IMR-90 (cell line): ENCODE results near the gene PTPRG. TPM values are rescaled to one million over a fixed set of nuclear protein-coding genes. Genes with fewer than 3 reads are reported as not detected.

Experiments
- ATAC-seq: fragments of 200-7000 bp; cut with Tn5 transposase; 2 replicates; pipeline ENCODE4 v1.9.1; 2020; ENCODE audit warnings: low read depth, mild to moderate bottlenecking, moderate library complexity
- BruUV-seq: library from RNA; stranded (reverse); fragments of 400-500 nt; replicated peaks from 2 replicates; lab custom pipeline; 2021; lab: Mats Ljungman, UMichigan
- CTCF ChIA-PET: fragments of 300-600 bp; formaldehyde crosslinking; extraction: SDS; loops from one replicate; lab custom pipeline; 2021; ENCODE audit warnings: antibody characterized with exemption; lab: Yijun Ruan, JAX
- POLR2A ChIA-PET: fragments of 300-600 bp; sonication (Branson Sonifier 250); formaldehyde crosslinking; loops from one replicate; lab custom pipeline; 2022; ENCODE audit warnings: antibody characterized with exemption; ENCODE audit not compliant: unreplicated experiment; lab: Charles Lee
- DNase-seq: peaks from one replicate; pipeline ENCODE4 v3.0.0; 2013
- H2AFZ ChIP-seq: replicated peaks from 2 replicates; pipeline ENCODE3; 2013; ENCODE audit warnings: low read length, mild to moderate bottlenecking; ENCODE audit not compliant: poor library complexity
- H2AK5ac ChIP-seq: 2 replicates; pipeline ENCODE4 v1.6.1; 2013; ENCODE audit warnings: low read depth, low read length, inconsistent platforms
- H2AK9ac ChIP-seq: replicated peaks from 2 replicates; pipeline ENCODE3; 2013; ENCODE audit warnings: mild to moderate bottlenecking, low read depth, low read length, moderate library complexity; ENCODE audit not compliant: poor library complexity
- H2BK120ac ChIP-seq: 2 replicates; pipeline ENCODE4 v1.6.1; 2013; ENCODE audit warnings: low read depth, low read length, inconsistent platforms
- H2BK15ac ChIP-seq: 3 replicates; pipeline ENCODE4 v1.6.1; 2013; ENCODE audit warnings: low read depth, low read length, inconsistent platforms
- H2BK20ac ChIP-seq: 2 replicates; pipeline ENCODE4 v1.6.1; 2013; ENCODE audit warnings: low read depth, mild to moderate bottlenecking, inconsistent platforms, low read length, moderate library complexity
- H2BK5ac ChIP-seq: 2 replicates; pipeline ENCODE4 v1.6.1; 2013; ENCODE audit warnings: mild to moderate bottlenecking, low read depth, low read length, inconsistent platforms; ENCODE audit not compliant: poor library complexity, severe bottlenecking
- H3K14ac ChIP-seq: replicated peaks from 2 replicates; pipeline ENCODE4 v1.6.1; 2013; ENCODE audit warnings: low read depth, low read length, inconsistent platforms
- H3K18ac ChIP-seq: 2 replicates; pipeline ENCODE4 v1.6.1; 2013; ENCODE audit warnings: low read depth, low read length, control low read depth
- H3K23ac ChIP-seq: 2 replicates; pipeline ENCODE4 v1.6.1; 2013; ENCODE audit warnings: low read depth, low read length, inconsistent platforms
- H3K27ac ChIP-seq: 2 replicates; pipeline ENCODE4 v1.5.1; 2013; ENCODE audit warnings: mild to moderate bottlenecking, control low read depth, low read length; ENCODE audit not compliant: insufficient read depth
- H3K27me3 ChIP-seq: 2 replicates; pipeline ENCODE4 v1.6.1; 2013; ENCODE audit warnings: low read length; ENCODE audit not compliant: control insufficient read depth, insufficient read depth
- H3K36me3 ChIP-seq: 2 replicates; pipeline ENCODE4 v1.6.1; 2013; ENCODE audit warnings: low read length, mixed read lengths; ENCODE audit not compliant: control insufficient read depth, insufficient read depth
- H3K4ac ChIP-seq: 2 replicates; pipeline ENCODE4 v1.6.1; 2013; ENCODE audit warnings: low read depth, low read length, inconsistent platforms
- H3K4me1 ChIP-seq: 2 replicates; pipeline ENCODE4 v1.6.1; 2013; ENCODE audit warnings: low read length, mixed read lengths; ENCODE audit not compliant: control insufficient read depth, insufficient read depth
- H3K4me2 ChIP-seq: 2 replicates; pipeline ENCODE4 v1.6.1; 2013; ENCODE audit warnings: low read depth, mild to moderate bottlenecking, control low read depth, low read length, moderate library complexity
- H3K4me3 ChIP-seq: 2 replicates; pipeline ENCODE4 v1.5.1; 2013; ENCODE audit warnings: low read depth, mild to moderate bottlenecking, control low read depth, low read length, moderate library complexity; ENCODE audit not compliant: insufficient read depth
- H3K56ac ChIP-seq: 2 replicates; pipeline ENCODE4 v1.6.1; 2013; ENCODE audit warnings: low read length, inconsistent platforms; ENCODE audit not compliant: insufficient read depth; ENCODE audit errors: extremely low read depth
- H3K79me1 ChIP-seq, 2 experiments: 2 replicates each; pipeline ENCODE4 v1.6.1; 2013; ENCODE audit warnings: low read length in 2 of 2, inconsistent platforms in 1 of 2, low read depth in 1 of 2
- H3K9ac ChIP-seq: 2 replicates; pipeline ENCODE4 v1.6.1; 2013; ENCODE audit warnings: low read depth, low read length, control low read depth
- H3K9me1 ChIP-seq: 2 replicates; pipeline ENCODE4 v1.6.1; 2013; ENCODE audit warnings: low read length, inconsistent platforms; ENCODE audit not compliant: insufficient read depth
- H3K9me3 ChIP-seq: 2 replicates; pipeline ENCODE4 v1.6.1; 2013; ENCODE audit warnings: low read length; ENCODE audit not compliant: control insufficient read depth, insufficient read depth
- H4K20me1 ChIP-seq: 2 replicates; pipeline ENCODE4 v1.6.1; 2013; ENCODE audit warnings: low read length, inconsistent platforms; ENCODE audit not compliant: insufficient read depth
- H4K5ac ChIP-seq: 2 replicates; pipeline ENCODE4 v1.6.1; 2013; ENCODE audit warnings: mild to moderate bottlenecking, low read depth, low read length, control low read depth
- H4K8ac ChIP-seq, 2 experiments: 2 replicates each; pipeline ENCODE4 v1.6.1; 2013; ENCODE audit warnings: low read depth in 2 of 2, low read length in 2 of 2, control low read depth in 1 of 2, inconsistent platforms in 1 of 2
- H4K91ac ChIP-seq: 2 replicates; pipeline ENCODE4 v1.6.1; 2013; ENCODE audit warnings: low read depth, low read length, inconsistent platforms; ENCODE audit not compliant: insufficient read depth
- BHLHE40 ChIP-seq: fragments of 150-350 bp; IDR thresholded peaks from 2 replicates; pipeline ENCODE4 v1.6.1; 2016; ENCODE audit warnings: mild to moderate bottlenecking, low read depth, low read length
- CEBPB ChIP-seq: IDR thresholded peaks from 2 replicates; pipeline ENCODE4 v1.6.1; 2012; ENCODE audit warnings: low read depth, low read length, improper control_type of control experiment
- MAZ ChIP-seq: IDR thresholded peaks from 2 replicates; pipeline ENCODE4 v1.6.1; 2012; ENCODE audit warnings: low read depth, mild to moderate bottlenecking, low read length, improper control_type of control experiment, moderate library complexity, borderline replicate concordance
- MXI1 ChIP-seq: IDR thresholded peaks from 2 replicates; pipeline ENCODE4 v1.6.1; 2012; ENCODE audit warnings: low read depth, mild to moderate bottlenecking, low read length, moderate library complexity, borderline replicate concordance
- POLR2A ChIP-seq: IDR thresholded peaks from 2 replicates; pipeline ENCODE4 v1.6.1; 2012; ENCODE audit warnings: mild to moderate bottlenecking, low read depth, low read length
- SMC3 ChIP-seq: fragments of 150-350 bp; IDR thresholded peaks from 2 replicates; pipeline ENCODE4 v1.6.1; 2016; ENCODE audit warnings: low read depth, mild to moderate bottlenecking, antibody characterized with exemption, low read length, moderate library complexity
- WGBS, 2 experiments: methylation state at CpG; one replicate each; pipeline versions ENCODE4 v1.1.5 to v1.1.7; 2013; ENCODE audit warnings: missing lambda C conversion rate in 2 of 2; ENCODE audit not compliant: insufficient read length in 1 of 2; ENCODE audit errors: extremely low coverage in 2 of 2; 5-methylcytosine and 5-hydroxymethylcytosine counted together
- dilution Hi-C: fragments of 300-500 bp; cut with HindIII; formaldehyde crosslinking; loops from one replicate; pipeline ENCODE4 v1.14.3; 2018; ENCODE audit warnings: low sequenced_read_pairs; ENCODE audit not compliant: unreplicated experiment
- in situ Hi-C: fragments of 300-500 bp; cut with MboI; formaldehyde crosslinking; loops from 3 replicates; pipeline ENCODE4 v1.14.3; 2019; ENCODE audit warnings: low sequenced_read_pairs, inconsistent platforms, mixed read lengths
- intact Hi-C: fragments of 100-400 bp; cut with micrococcal nuclease; formaldehyde crosslinking; loops from 2 replicates; pipeline ENCODE4 v1.10.0; 2022
- polyA plus RNA-seq, 3 experiments: library from polyadenylated mRNA; depleted of rRNA; stranded (reverse); fragments of >200 nt; gene quantifications; 2 replicates each; pipeline ENCODE4 v1.2.3, GENCODE V29; 2012; ENCODE audit warnings: low replicate concordance in 1 of 3
- total RNA-seq: library from RNA; depleted of rRNA; stranded (reverse); fragments of >200 nt; gene quantifications from 2 replicates; pipeline ENCODE4 v1.2.3, GENCODE V29; 2012
- TF ChIP-seq, protein P1 (sequence below): fragments of 150-350 bp; IDR thresholded peaks from 2 replicates; pipeline ENCODE4 v1.6.1; 2017; ENCODE audit warnings: mild to moderate bottlenecking, antibody characterized with exemption, low read length, low read depth

PTPRG gene
- total and polyA plus RNA-seq, 2 of the 4 experiments (the other 2 are of a cell fraction) = 7.7 to 31.0 TPM

DNA sequence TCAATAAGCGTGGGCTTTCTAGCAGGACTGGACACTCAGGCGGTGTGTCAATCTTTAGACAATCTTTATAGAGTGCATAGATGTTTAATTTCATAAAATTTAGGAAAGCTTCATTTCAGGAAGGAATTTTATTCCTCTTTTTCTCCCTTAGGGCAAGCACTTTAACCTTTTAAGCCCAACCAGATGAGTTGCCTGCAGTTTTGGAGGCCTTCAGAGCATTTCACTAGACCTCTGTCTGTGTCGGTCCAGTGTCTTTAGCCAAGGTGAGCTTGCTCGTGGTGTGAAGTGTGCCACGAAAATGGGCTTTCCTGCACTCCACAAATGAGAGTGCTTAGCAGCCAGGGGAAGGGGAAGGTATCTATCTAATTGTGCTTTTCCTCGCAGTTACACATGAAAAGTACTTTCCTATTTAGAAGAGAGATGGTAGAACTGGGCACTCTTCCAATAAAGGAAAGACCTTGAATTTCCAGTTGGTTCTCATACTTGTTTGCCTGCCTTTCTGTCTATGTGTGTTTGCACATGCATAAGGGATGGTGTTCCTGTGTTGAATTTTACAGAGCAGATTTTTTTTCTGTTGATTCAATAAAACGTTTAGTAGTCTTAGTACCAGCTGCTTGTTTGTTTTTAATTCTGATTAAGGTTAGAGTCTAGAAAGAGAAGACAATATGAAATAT, 758.3 kb downstream of the PTPRG start (continued):
- TF ChIP-seq, protein P1, sequence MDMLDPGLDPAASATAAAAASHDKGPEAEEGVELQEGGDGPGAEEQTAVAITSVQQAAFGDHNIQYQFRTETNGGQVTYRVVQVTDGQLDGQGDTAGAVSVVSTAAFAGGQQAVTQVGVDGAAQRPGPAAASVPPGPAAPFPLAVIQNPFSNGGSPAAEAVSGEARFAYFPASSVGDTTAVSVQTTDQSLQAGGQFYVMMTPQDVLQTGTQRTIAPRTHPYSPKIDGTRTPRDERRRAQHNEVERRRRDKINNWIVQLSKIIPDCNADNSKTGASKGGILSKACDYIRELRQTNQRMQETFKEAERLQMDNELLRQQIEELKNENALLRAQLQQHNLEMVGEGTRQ = no peak
- no peak for TF ChIP-seq MAZ
- TF ChIP-seq BHLHE40 = no peak

DNA sequence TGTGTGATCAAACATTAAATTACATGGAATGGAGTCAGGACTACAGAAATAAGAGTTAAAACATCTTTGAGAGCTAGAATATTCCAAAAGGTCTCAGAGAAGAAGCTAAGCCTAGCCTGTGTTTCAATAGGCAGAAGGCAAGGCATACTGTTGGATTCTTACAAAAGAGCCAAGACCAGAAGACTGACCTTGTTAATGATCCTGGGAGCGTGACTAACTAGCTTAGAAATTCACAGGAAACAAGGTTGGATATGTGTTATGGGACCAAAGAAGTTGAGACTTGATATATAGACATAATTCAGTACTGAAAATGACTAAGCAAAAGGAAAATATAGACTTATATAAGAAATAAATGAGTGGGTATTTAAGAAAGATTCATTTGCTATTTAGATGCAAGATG, 761.9 kb downstream of the PTPRG start:
- DNase-seq = no peak
- Histone ChIP-seq H2AK5ac (no peak overlapping the region), H4K5ac (no peak overlapping the region), H3K27ac (no peak overlapping the region), H3K9ac (no peak overlapping the region), H3K4me3 (no peak overlapping the region), H4K8ac (no peak overlapping the region), H3K4me1 (no peaks in the 10 kb centered on the region), H3K9me3 (no peaks in the 10 kb centered on the region), H3K27me3 (no peaks in the 10 kb centered on the region), H3K23ac (no peak overlapping the region), H2BK15ac (no peak overlapping the region), H3K36me3 (no peaks in the 10 kb centered on the region), H2AFZ (no peak overlapping the region), H4K91ac (no peak overlapping the region), H2BK5ac (no peak overlapping the region), H3K9me1 (no peaks in the 10 kb centered on the region), H3K56ac (no peak overlapping the region), H3K4me2 (no peak overlapping the region), H4K20me1 (no peaks in the 10 kb centered on the region), H3K14ac (no peak overlapping the region), H3K4ac (no peak overlapping the region), H2BK120ac (no peak overlapping the region), H2AK9ac (no peak overlapping the region), H3K18ac (no peak overlapping the region), H2BK20ac (no peak overlapping the region), H3K79me1 (no peaks in the 10 kb centered on the region)
- ChIA-PET CTCF (interaction anchor here (1.2 kb wide), 1 partner anchor 10 kb away, joined by 3 read pairs; no protein-coding TSS in a partner anchor), POLR2A (no interaction called here)
- no peak for ATAC-seq
- intact Hi-C loops = no loop called here
- dilution Hi-C loops = no loop called here
- TF ChIP-seq CEBPB (no peak), POLR2A (no peak), MXI1 (no peak), BHLHE40 (no peak), SMC3 (no peak), MAZ (no peak)
- WGBS, 2 experiments = no CpG with 5 or more reads among the region's 1 CpG
- in situ Hi-C loops = no loop called here
- no TSS peak for BruUV-seq
